Type B pancreatic cell (in vitro differentiated cells): ENCODE results near the gene CEPT1. TPM values are rescaled to one million over a fixed set of nuclear protein-coding genes. Genes with fewer than 3 reads are reported as not detected.

Experiments used
- DNase-seq: peaks from one replicate; pipeline ENCODE4 v3.0.0; 2021; ENCODE audit warnings: mixed read lengths; ENCODE audit not compliant: unreplicated experiment; ENCODE audit errors: extremely low spot score
- H3K27ac Mint-ChIP-seq: 2 replicates; pipeline ENCODE4 v1.8.0; 2021; ENCODE audit warnings: mild to moderate bottlenecking, mixed read lengths
- H3K27me3 Mint-ChIP-seq: 2 replicates; pipeline ENCODE4 v1.8.0; 2021; ENCODE audit warnings: mixed read lengths
- H3K36me3 Mint-ChIP-seq: 2 replicates; pipeline ENCODE4 v1.8.0; 2021; ENCODE audit warnings: mixed read lengths
- H3K4me1 Mint-ChIP-seq: one replicate; pipeline ENCODE4 v1.8.0; 2021; ENCODE audit warnings: mixed read lengths; ENCODE audit not compliant: unreplicated experiment
- H3K4me3 Mint-ChIP-seq: 2 replicates; pipeline ENCODE4 v1.8.0; 2021; ENCODE audit warnings: mild to moderate bottlenecking, mixed read lengths
- H3K9me3 Mint-ChIP-seq: 2 replicates; pipeline ENCODE4 v1.8.0; 2021; ENCODE audit warnings: mixed read lengths
- CTCF ChIP-seq: fragments of 200-600 bp; sonication (generic); conservative IDR thresholded peaks from 2 replicates; pipeline ENCODE4 v1.5.0; 2021; ENCODE audit warnings: antibody characterized with exemption, mild to moderate bottlenecking
- total RNA-seq: library from RNA; stranded (reverse); gene quantifications from 2 replicates; pipeline ENCODE4 v1.2.1, GENCODE V29; 2021; ENCODE audit warnings: low replicate concordance

The CEPT1 gene
- total RNA-seq, 1 donor from 2014 or later, result 41.0 TPM

GRCh38 chr1:111190931-111191451, 51.0 kb downstream of the CEPT1 start:
- Mint-ChIP-seq H3K4me3 (no peak overlapping the region), H3K27me3 (no peaks in the 10 kb centered on the region), H3K36me3 (peaks cover 25% of the 10 kb centered on the region), H3K9me3 (no peaks in the 10 kb centered on the region), H3K27ac (peak overlapping the region; percentile 0), H3K4me1 (peaks cover 22% of the 10 kb centered on the region)
- TF ChIP-seq CTCF, result no peak
- DNase-seq, result no peak

- Mint-ChIP-seq H3K4me3 (no peak overlapping the region), H3K27ac (peak overlapping the region; percentile 0)
Observed at GRCh38 chr1:111191496-111191895, 51.5 kb downstream of the CEPT1 start.

GRCh38 chr1:111192074-111192473, 52.1 kb downstream of the CEPT1 start:
- Mint-ChIP-seq H3K4me1 (peaks cover 22% of the 10 kb centered on the region), H3K9me3 (no peaks in the 10 kb centered on the region), H3K27me3 (no peaks in the 10 kb centered on the region), H3K27ac (peak overlapping the region; percentile 81), H3K36me3 (peaks cover 23% of the 10 kb centered on the region), H3K4me3 (no peak overlapping the region)
- DNase-seq, result no peak
- TF ChIP-seq CTCF, result no peak

More at GRCh38 chr1:111191496-111191895, 51.5 kb downstream of the CEPT1 start:
- Mint-ChIP-seq H3K36me3 (peaks cover 28% of the 10 kb centered on the region), H3K9me3 (no peaks in the 10 kb centered on the region), H3K4me1 (peaks cover 22% of the 10 kb centered on the region), H3K27me3 (no peaks in the 10 kb centered on the region)
- DNase-seq, result no peak
- TF ChIP-seq CTCF, result no peak

GRCh38 chr1:111192658-111193519, 52.9 kb downstream of the CEPT1 start:
- no peaks in the 10 kb centered on the region for H3K27me3 Mint-ChIP-seq
- no peak for TF ChIP-seq CTCF
- H3K4me1 Mint-ChIP-seq, result peaks cover 22% of the 10 kb centered on the region
- H3K9me3 Mint-ChIP-seq, result no peaks in the 10 kb centered on the region
- no peak for DNase-seq
- H3K4me3 Mint-ChIP-seq, result peak overlapping the region; percentile 59
- H3K36me3 Mint-ChIP-seq, result peaks cover 21% of the 10 kb centered on the region
- peak overlapping the region; percentile 81 for H3K27ac Mint-ChIP-seq

GRCh38 chr1:111193712-111194480, 53.9 kb downstream of the CEPT1 start:
- no peak for TF ChIP-seq CTCF
- no peaks in the 10 kb centered on the region for H3K9me3 Mint-ChIP-seq
- peaks cover 12% of the 10 kb centered on the region for H3K36me3 Mint-ChIP-seq
- H3K27me3 Mint-ChIP-seq, result no peaks in the 10 kb centered on the region
- no peak overlapping the region for H3K4me3 Mint-ChIP-seq
- DNase-seq, result no peak
- H3K4me1 Mint-ChIP-seq, result peaks cover 22% of the 10 kb centered on the region
- peak overlapping the region; percentile 81 for H3K27ac Mint-ChIP-seq
